MCF 10A (cell line): ENCODE data around the gene KCNJ9. TPM values are rescaled to one million over a fixed set of nuclear protein-coding genes. Genes with fewer than 3 reads are reported as not detected.

Experiments used
- BruUV-seq: library from RNA; stranded (reverse); fragments of 400-500 nt; replicated peaks from 2 replicates; lab custom pipeline; 2021; lab: Mats Ljungman, UMichigan
- CTCF ChIA-PET: fragments of 300-600 bp; sonication (Branson Sonifier 250); formaldehyde crosslinking; extraction: SDS; loops from one replicate; lab custom pipeline; 2021; ENCODE audit warnings: antibody characterized with exemption, inconsistent platforms; lab: Yijun Ruan, JAX
- POLR2A ChIA-PET: fragments of 300-600, 350-650 bp; sonication (Branson Sonifier 250); formaldehyde crosslinking; extraction: SDS; loops from one replicate; lab custom pipeline; 2020; ENCODE audit warnings: antibody characterized with exemption, inconsistent platforms; lab: Yijun Ruan, JAX
- DNase-seq: peaks from one replicate; pipeline ENCODE4 v3.0.0-alpha.2; 2018; ENCODE audit not compliant: unreplicated experiment
- H3K27ac Mint-ChIP-seq: one replicate; pipeline ENCODE4 v1.8.0; 2022; ENCODE audit warnings: mild to moderate bottlenecking, low read depth, mixed read lengths; ENCODE audit not compliant: unreplicated experiment
- H3K27me3 Mint-ChIP-seq: one replicate; pipeline ENCODE4 v1.8.0; 2022; ENCODE audit warnings: mixed read lengths; ENCODE audit not compliant: insufficient read depth, unreplicated experiment
- H3K36me3 Mint-ChIP-seq: one replicate; pipeline ENCODE4 v1.8.0; 2022; ENCODE audit warnings: mild to moderate bottlenecking, moderate library complexity, mixed read lengths; ENCODE audit not compliant: insufficient read depth, unreplicated experiment
- H3K4me1 Mint-ChIP-seq: one replicate; pipeline ENCODE4 v1.8.0; 2022; ENCODE audit warnings: mixed read lengths; ENCODE audit not compliant: insufficient read depth, unreplicated experiment
- H3K4me3 Mint-ChIP-seq: one replicate; pipeline ENCODE4 v1.8.0; 2022; ENCODE audit warnings: mild to moderate bottlenecking, moderate library complexity, mixed read lengths; ENCODE audit not compliant: unreplicated experiment
- H3K9me3 Mint-ChIP-seq: one replicate; pipeline ENCODE4 v1.8.0; 2022; ENCODE audit warnings: mixed read lengths; ENCODE audit not compliant: unreplicated experiment
- intact Hi-C: fragments of 100-400 bp; cut with micrococcal nuclease; formaldehyde crosslinking; loops from 2 replicates; pipeline ENCODE4 v1.14.1; 2022
- total RNA-seq: library from RNA; stranded (reverse); gene quantifications from 2 replicates; pipeline ENCODE4 v1.2.3, GENCODE V29; 2022
- TF ChIP-seq, protein P1 (sequence below): fragments of 200-600 bp; IDR thresholded peaks from one replicate; pipeline ENCODE4 v1.8.0; 2022; ENCODE audit warnings: antibody characterized with exemption, mild to moderate bottlenecking; ENCODE audit not compliant: unreplicated experiment

Gene KCNJ9
- total RNA-seq, 1 experiment from 2014 or later = 0.07 TPM

DNA sequence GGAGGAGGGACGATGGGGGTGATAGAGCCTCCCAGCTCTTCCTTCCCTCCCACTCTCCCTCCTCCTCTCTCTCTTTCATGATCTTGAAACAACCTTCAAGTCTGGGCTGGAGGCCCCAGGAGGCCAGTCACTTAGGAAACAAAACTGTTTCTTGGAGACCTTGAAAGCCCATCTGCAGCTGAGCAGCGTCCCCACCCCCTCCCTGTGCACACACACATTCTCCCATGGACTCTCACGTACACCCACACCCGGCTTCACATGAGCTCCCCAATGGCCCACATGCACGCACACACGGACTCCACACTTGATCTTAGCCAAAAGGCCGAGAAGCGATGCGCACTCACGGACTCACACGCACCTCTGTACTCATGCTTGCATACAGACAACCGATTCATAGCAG lies 31.0 kb downstream of the KCNJ9 start:
- no peak overlapping the region for H3K27ac Mint-ChIP-seq
- intact Hi-C loops = no loop called here
- TF ChIP-seq, protein P1, sequence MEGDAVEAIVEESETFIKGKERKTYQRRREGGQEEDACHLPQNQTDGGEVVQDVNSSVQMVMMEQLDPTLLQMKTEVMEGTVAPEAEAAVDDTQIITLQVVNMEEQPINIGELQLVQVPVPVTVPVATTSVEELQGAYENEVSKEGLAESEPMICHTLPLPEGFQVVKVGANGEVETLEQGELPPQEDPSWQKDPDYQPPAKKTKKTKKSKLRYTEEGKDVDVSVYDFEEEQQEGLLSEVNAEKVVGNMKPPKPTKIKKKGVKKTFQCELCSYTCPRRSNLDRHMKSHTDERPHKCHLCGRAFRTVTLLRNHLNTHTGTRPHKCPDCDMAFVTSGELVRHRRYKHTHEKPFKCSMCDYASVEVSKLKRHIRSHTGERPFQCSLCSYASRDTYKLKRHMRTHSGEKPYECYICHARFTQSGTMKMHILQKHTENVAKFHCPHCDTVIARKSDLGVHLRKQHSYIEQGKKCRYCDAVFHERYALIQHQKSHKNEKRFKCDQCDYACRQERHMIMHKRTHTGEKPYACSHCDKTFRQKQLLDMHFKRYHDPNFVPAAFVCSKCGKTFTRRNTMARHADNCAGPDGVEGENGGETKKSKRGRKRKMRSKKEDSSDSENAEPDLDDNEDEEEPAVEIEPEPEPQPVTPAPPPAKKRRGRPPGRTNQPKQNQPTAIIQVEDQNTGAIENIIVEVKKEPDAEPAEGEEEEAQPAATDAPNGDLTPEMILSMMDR = no peak
- POLR2A ChIA-PET = interaction anchor here (0.6 to 1.0 kb wide), 4 partner anchors 12 to 240 kb away, joined by 3 read pairs; no protein-coding TSS in a partner anchor
- no peak for DNase-seq
- H3K9me3 Mint-ChIP-seq = no peaks in the 10 kb centered on the region
- H3K4me1 Mint-ChIP-seq = peaks cover 19% of the 10 kb centered on the region
- CTCF ChIA-PET = interaction anchor here (0.6 to 13.2 kb wide), 7 partner anchors 11 to 181 kb away, joined by 3 to 243 read pairs (median 3); no protein-coding TSS in a partner anchor
- no peaks in the 10 kb centered on the region for H3K36me3 Mint-ChIP-seq
- no peak overlapping the region for H3K4me3 Mint-ChIP-seq
- H3K27me3 Mint-ChIP-seq = no peaks in the 10 kb centered on the region
- BruUV-seq = no TSS peak

DNA sequence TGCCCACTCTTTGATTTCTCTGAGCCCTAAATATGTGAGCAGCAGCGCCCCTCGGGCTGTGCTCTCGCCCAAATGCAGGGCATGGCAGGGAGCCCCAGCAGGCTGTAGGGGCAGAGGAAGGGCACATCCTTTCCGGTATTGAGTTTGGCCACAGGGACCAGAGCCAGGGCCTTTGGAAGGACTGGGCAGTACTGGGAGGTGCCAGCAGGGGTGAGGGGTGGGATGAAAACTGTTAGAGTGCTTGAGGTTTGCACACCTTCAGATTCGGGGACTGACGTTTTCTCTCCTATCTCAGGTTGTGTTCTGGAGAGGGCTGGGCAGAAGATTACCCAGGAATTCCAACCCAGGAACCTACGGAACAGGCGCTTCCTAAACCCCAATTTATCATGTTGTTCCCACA lies 32.1 kb downstream of the KCNJ9 start:
- POLR2A ChIA-PET = no interaction called here
- Mint-ChIP-seq H3K9me3 (no peaks in the 10 kb centered on the region), H3K27ac (no peak overlapping the region), H3K36me3 (no peaks in the 10 kb centered on the region), H3K4me1 (peaks cover 19% of the 10 kb centered on the region), H3K4me3 (no peak overlapping the region), H3K27me3 (no peaks in the 10 kb centered on the region)
- TF ChIP-seq, protein P1 = no peak
- intact Hi-C loops = no loop called here
- CTCF ChIA-PET = interaction anchor here (0.7 to 4.9 kb wide), 4 partner anchors 11 to 138 kb away, joined by 3 to 31 read pairs (median 4); no protein-coding TSS in a partner anchor
- no peak for DNase-seq
- no TSS peak for BruUV-seq

DNA sequence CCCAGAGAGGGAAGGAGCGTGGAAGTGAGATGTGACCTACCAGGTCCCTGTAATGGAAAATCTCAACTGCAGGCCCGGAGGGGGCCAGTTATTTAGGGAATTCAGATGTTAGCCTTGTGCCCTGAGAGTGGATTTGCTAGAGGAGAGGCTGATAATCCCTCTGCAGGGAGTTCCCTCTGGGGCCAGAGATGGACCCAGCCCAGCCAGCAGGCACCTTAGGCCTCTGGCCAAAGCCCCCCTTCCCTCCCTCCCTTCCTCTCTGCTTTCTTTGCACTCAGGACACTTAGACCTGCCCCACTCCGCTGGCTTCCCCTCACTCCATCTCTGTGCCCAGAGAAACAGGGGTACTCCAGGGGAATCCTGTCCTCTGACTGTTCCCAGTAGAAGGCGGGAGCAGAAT lies 32.7 kb downstream of the KCNJ9 start:
- no peaks in the 10 kb centered on the region for H3K9me3 Mint-ChIP-seq
- H3K4me3 Mint-ChIP-seq = no peak overlapping the region
- peaks cover 15% of the 10 kb centered on the region for H3K4me1 Mint-ChIP-seq
- no peak overlapping the region for H3K27ac Mint-ChIP-seq
- BruUV-seq = no TSS peak
- H3K36me3 Mint-ChIP-seq = no peaks in the 10 kb centered on the region
- no peaks in the 10 kb centered on the region for H3K27me3 Mint-ChIP-seq
- ChIA-PET CTCF (interaction anchor here (1.0 to 1.5 kb wide), 3 partner anchors 10 to 177 kb away, joined by 4 to 9 read pairs (median 5); no protein-coding TSS in a partner anchor), POLR2A (no interaction called here)
- TF ChIP-seq, protein P1 = no peak
- DNase-seq = no peak
- intact Hi-C loops = no loop called here

DNA sequence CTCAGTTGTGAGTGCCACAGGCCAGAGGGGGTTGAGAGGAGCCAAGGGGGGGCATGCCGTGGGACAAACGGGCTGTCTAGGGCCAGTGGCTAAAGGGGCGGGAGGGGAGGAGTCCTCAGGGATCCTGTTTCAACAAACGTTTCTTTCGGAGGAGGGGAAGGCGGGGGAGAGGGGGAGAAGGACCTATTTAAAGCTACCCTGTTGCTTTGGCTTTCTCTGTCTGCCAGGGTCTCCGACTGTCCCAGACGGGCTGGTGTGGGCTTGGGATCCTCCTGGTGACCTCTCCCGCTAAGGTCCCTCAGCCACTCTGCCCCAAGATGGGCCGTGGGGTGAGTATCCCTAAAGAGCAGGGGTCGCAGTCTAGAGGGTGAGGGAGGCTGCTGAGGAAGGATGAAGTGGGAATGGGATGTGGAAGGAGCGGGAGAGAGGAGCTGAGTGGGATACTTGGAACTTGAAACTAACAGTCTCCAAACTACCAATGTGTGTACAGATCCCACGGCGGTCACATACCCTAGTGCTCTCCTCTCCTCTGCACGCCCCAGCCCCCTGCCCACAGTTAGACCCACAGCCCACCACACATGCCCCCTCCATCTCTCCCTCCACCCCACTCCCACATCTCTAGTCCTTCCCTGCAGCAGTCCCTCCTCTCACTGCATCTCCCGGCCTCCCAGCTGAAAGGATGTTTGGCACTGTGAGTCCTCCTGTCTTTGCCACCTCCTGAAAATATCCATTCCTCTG lies 34.4 kb downstream of the KCNJ9 start, which contains the start of gene ATP1A2:
TSS of gene ATP1A2 (plus strand) at position 215 of the 738 bp plus-strand sequence. CDS start at position 318, 103 bp downstream.
- Mint-ChIP-seq H3K4me3 (no peak within 1 kb of the TSS), H3K27me3 (no peaks in the 10 kb centered on the region), H3K27ac (no peak within 1 kb of the TSS), H3K4me1 (peaks cover 8% of the 10 kb centered on the region), H3K9me3 (no peaks in the 10 kb centered on the region), H3K36me3 (no peaks in the 10 kb centered on the region)
- TF ChIP-seq, protein P1 = no peak
- intact Hi-C loops = no loop called here
- no TSS peak for BruUV-seq
- DNase-seq = no peak
- ChIA-PET CTCF (interaction anchor here (0.6 to 3.8 kb wide), 4 partner anchors 9 to 104 kb away, joined by 3 to 69 read pairs (median 6); no protein-coding TSS in a partner anchor), POLR2A (no interaction called here)
